ENCODE results near the gene MRPS10.
"Not testable (repeated sequence)": the region's sequence is repeated elsewhere in the genome, so short reads cannot be mapped to it uniquely, and the experiment has no call there.

Gene MRPS10

DNA sequence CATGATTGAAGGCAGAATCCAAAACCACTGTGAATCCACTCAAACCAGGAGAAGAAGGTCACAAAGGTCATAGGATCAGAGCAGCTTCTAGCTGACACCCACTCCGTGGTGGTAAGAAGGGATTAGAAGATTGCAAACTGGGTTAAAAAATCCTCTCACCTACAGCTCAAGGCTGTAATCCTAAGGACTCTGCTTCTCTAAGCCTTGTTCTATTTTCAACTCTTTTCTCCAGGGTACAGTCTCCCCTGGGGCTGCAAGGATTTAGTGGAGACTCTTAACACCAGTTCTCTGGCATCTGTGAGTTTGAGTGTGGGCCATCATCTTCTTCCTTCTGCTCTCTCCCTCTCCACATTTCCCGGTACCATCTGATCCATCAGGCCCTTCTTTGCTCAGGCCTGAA lies 44.6 kb downstream of the MRPS10 start, which contains the start of gene GUCA1A:
TSS of gene GUCA1A (plus strand) at position 264 of the 400 bp plus-strand sequence. CDS start 250 bp downstream, outside the sequence.
- no peak for DNase-seq

DNA sequence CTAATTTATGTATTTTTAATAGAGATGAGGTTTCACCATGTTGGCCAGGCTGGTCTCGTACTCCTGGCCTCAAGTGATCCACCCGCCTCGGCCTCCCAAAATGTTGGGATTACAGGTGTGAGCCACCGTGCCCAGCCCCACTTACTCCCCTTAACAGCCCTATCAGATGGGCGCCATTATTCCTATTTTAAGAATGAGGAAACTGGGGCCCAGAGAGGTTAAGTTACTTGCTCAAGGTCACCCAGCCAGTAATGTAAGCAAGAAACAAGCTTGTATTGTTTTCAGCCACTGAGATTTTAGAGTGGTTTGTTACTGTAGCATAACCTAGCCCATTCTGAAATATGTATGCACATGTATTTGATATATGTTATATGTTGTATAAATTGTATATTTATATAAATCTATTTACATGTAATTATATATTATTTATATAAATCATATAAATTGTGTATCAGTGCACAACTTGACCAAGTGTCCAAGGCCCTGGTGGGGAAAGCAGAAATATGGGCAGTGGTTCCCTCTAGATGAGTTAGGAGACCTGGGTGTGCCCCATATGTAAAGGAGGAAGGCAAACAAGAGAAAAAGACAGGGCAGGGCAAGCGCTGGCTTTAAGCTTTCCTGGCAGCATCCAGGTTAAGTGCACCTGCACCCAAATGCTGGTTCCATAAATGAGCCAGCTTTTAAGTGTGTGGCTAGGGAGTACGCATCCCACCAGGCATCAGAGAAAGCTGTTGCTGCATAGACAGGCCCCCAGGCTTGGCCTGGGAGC lies 45.7 kb downstream of the MRPS10 start:
- no peak for DNase-seq

DNA sequence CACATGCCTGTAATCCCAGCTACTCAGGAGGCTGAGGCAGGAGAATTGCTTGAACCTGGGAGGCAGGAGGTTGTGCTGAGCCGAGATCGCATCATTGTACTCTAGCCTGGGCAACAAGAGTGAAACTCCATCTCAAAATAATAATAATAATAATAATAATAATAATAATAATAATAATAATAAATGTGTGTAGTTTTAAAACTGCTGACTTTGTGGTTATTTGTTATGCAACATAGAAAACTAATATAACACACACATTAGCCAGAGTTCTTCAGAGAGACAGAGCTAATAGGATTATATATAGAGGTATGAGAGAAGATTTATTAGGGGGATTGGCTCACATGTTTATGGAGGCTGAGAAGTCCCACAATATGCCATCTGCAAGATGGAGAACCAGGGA lies 47.9 kb downstream of the MRPS10 start:
- not testable (repeated sequence) for DNase-seq

DNA sequence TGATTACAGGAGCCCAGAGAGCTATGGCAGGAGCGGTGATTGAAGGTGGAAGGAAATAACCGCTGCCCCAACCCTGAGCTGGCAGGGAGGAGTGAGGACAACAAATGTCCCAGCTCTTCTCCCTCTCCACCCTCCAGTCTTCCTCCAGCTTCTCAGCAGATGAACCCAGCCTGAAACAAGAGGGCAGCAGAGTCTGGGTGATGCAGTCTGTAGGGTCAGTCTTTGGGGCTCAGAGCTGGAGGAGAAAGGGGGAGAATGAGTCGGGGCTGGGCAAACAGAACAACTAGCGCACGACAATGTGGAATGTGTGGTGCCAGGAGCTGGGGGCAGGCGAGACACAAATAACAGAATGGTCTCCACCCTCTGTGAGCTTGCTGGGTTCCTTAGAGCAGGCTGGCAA lies 49.0 kb downstream of the MRPS10 start:
- no peak for DNase-seq

DNA sequence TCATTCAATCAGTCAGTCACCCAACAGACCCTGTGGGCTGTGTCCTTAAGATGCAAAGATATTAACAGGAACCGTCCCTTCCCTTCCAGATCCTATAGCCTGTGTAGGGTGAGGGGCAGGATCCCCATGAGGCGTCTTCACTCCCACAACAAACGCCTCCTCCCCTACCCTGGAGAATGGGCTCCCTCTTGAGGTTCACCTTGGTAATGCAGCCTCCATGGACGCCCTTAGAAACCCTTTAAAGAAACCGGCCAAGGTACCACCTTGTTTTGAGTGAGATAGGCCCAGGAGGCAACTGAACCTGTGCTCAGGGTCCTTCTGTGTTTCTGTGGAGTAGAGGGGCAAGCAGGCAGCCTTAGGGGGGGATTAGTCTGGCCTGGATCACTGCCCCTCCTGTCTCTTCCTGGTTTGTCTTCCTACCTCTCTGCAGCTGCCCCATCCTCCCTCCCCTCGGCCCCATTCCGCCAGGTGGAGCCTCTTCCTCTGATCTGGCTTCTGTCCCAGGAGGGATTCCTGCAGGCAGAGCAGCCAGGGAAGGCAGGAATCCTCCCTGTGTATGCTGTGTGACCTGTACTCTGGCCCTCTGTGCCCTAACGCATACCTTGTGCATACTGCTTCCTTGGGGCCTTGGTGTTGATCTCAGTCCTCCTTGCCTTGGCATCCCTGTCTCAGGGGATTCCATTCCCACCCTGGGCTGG lies 51.1 kb downstream of the MRPS10 start:
- DNase-seq, result peak; percentile 79

DNA sequence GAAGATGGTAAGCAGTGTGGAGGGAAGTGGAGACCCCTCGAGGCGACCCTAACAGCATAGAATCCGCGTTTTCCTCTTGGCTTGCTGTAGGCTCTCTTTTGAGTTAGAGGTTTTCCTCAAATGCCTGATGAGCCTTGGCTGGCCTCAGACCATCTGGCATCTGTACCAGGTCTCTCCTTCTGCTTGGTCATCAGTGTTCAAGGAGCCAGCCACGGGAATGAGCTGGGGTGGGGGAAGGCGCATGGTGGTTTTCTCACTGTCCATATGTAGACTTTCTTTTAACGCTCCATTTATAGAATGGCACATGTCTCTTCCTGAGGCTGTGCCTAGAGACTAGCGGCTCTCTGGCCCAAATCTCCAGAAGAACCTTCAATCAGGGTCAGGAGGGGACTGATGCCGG lies 52.6 kb downstream of the MRPS10 start:
- DNase-seq, result no peak

DNA sequence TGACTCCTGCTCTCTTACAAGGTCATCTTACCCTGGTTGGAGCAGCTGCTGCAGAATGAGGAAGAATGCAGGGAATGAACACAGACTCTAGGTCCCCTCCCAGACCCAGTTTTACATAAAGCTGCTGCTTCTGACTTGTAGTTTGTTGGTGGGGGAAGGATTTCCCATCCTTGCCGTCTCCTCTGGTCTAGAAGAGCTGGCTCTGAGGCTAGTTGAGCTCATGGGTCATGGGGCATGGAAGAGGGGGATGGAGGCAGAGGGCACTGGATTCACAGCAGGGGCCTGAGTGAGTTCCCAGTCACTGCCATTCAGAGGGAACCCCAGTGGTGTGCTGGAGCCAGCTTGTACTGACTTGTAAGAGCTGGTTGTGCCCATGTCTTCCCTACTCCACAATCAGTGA lies 53.7 kb downstream of the MRPS10 start:
- no peak for DNase-seq

DNA sequence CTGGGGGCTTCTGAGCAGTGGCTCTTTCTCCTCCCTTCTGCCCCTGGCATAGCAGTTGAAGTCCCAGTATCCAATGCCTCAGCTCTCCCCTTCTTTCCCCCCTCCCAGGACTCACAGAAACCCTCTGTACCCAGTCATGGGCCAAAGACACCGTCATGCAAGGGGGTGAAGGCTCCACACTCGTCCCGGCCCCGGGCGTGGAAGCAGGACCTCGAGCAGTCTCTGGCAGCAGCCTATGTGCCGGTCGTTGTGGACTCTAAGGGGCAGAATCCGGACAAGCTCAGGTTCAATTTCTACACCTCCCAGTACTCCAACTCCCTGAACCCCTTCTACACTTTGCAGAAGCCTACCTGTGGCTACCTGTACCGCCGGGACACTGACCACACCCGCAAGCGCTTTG lies 54.8 kb downstream of the MRPS10 start:
- DNase-seq, result no peak

DNA sequence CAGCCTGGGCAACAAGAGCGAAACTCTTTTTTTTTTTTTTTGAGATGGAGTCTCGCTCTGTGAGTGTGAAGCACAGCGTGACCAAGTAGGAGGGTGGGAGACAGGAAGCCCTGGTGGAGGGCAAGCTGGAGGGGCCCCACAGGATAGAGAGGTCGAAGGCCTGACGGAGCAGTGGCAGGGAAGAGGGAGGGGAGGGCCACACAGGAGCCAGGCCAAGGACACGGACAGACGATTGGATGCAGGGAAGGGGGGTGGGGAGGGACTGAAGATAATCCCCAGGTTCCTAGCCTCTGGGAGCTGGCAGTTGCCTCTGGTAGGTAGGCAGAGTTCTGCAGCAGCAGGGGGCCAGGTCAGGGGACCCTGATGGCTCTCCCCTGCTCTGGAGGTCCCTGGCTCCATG lies 55.3 kb downstream of the MRPS10 start:
- no peak for DNase-seq

DNA sequence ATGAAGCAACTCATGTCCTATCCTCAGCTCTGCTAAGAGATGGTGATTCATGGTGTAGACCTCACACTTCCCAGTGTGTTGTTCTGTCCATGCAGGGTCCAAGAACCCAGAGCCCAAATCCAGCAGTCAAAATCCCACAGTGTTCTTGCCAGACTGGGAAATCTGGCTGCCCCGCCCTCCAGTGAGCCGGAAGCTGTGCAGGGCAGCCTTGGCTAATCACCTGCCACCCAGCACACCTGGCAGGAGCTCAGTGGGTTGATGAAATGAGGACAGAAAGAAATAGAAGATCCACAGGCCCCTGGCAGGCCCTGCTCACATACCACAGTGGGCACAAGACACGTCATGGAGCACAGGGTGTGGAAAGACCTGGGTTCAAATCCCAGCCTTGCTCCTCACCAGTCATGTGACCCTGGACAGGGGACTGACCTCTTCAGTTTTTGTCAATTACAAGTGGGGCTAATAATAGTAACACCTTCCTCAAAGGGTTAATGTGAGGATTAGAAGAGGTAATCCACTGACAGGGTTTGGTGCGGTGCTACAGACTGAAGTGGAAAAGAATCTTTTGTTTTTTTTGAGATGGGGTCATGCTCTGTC lies 58.1 kb downstream of the MRPS10 start:
- DNase-seq, result no peak

DNA sequence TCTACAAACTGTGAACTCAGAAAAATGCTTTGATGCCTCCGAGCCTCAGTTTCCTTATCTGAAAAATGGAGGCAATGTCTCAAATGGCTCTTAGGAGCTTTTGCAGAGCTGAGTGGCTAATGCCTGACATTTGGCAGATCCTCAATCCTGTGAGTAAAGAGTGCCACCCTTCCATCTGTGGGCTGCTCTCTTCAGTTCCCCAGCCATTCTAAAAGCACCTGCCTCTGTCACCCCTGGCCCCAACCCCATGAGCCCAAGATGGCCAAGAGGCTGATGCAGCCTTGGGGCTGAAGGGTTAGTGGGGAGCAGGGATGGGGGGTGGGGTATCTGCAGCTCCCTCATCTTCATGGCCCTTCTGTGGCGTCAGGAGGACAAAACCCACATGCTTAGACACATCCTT lies 59.0 kb downstream of the MRPS10 start:
- no peak for DNase-seq

DNA sequence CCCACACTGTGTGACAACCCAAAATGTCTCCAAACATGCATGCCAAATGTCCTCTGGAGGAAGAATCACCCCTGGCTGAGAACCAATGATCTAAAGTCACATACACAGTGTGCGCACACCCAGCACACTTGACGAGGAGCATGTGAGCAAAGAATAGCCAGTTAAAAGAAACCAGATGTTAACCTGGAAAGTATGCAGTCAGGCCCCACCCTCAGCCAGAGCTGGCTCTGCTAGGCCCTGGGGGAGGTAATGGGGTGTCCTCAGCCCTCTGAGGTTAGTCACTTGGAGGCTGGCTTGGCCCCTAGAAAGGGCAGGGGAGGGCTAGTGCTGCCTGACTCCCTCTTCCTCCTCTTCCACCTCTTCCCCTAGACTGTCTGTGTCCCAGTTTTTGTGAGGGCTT lies 59.6 kb downstream of the MRPS10 start:
- no peak for DNase-seq
